Endothelial cell of umbilical vein (primary cell): ENCODE results near the gene SNX12. TPM values are rescaled to one million over a fixed set of nuclear protein-coding genes. Genes with fewer than 3 reads are reported as not detected.

Experiments
- BruUV-seq: library from RNA; stranded (reverse); fragments of 400-500 nt; replicated peaks from 2 replicates; lab custom pipeline; 2021; lab: Mats Ljungman, UMichigan
- CTCF ChIA-PET: fragments of 300-600, 350-600 bp; sonication (Branson Sonifier 250); formaldehyde crosslinking; loops from one replicate; lab custom pipeline; 2021; ENCODE audit warnings: antibody characterized with exemption, inconsistent platforms; lab: Charles Lee
- POLR2A ChIA-PET: fragments of 300-600, 350-600 bp; sonication (Branson Sonifier 250); formaldehyde crosslinking; loops from one replicate; lab custom pipeline; 2021; ENCODE audit warnings: antibody characterized with exemption, inconsistent platforms; lab: Charles Lee
- DNase-seq: peaks from one replicate; pipeline ENCODE4 v3.0.0-alpha.2; 2011; ENCODE audit warnings: low read depth, low spot score
- FAIRE-seq: peaks from 2 replicates; lab custom pipeline; 2011; peaks lifted over from hg19 to GRCh38; lab: Jason Lieb, UNC
- H2AFZ ChIP-seq: 2 replicates; pipeline ENCODE4 v1.6.0; 2012; ENCODE audit warnings: low read depth, low read length, control low read depth, inconsistent platforms
- H3K27ac ChIP-seq: 2 replicates; pipeline ENCODE4 v1.5.1; 2011; ENCODE audit warnings: low read depth, mild to moderate bottlenecking, control low read depth, low read length, moderate library complexity; ENCODE audit not compliant: insufficient read depth
- H3K27me3 ChIP-seq, 2 experiments: 2 replicates each; pipeline versions ENCODE4 v1.6.0 to v1.6.1; 2011; ENCODE audit warnings: low read length in 2 of 2, mixed read lengths in 1 of 2; ENCODE audit not compliant: control insufficient read depth in 2 of 2, insufficient read depth in 2 of 2
- H3K36me3 ChIP-seq, 2 experiments: 2 replicates in 1 of 2; 3 replicates in 1 of 2; pipeline ENCODE4 v1.5.1; 2011; ENCODE audit warnings: low read length in 2 of 2, mild to moderate bottlenecking in 1 of 2, moderate library complexity in 1 of 2; ENCODE audit not compliant: control insufficient read depth in 2 of 2, insufficient read depth in 2 of 2; ENCODE audit errors: extremely low read depth in 1 of 2
- H3K4me1 ChIP-seq: 3 replicates; pipeline ENCODE4 v1.5.1; 2011; ENCODE audit warnings: mild to moderate bottlenecking, low read length; ENCODE audit not compliant: control insufficient read depth, insufficient read depth; ENCODE audit errors: extremely low read depth
- H3K4me2 ChIP-seq: 2 replicates; pipeline ENCODE4 v1.6.1; 2011; ENCODE audit warnings: low read length, control low read depth, mixed read lengths; ENCODE audit not compliant: insufficient read depth
- H3K4me3 ChIP-seq, 3 experiments: fragments of 200-600 bp in 1 of 3; sonication (generic), shearing (Covaris generic) in 1 of 3; replicated peaks in 1 of 3; 2 replicates each; pipeline ENCODE4 v1.5.1; 2011 to 2016; ENCODE audit warnings: control low read depth in 3 of 3, low read length in 3 of 3, mild to moderate bottlenecking in 2 of 3, inconsistent platforms in 1 of 3, low read depth in 1 of 3, moderate library complexity in 1 of 3; ENCODE audit not compliant: insufficient read depth in 1 of 3
- H3K79me2 ChIP-seq: 2 replicates; pipeline ENCODE4 v1.6.0; 2012; ENCODE audit warnings: low read length, inconsistent platforms; ENCODE audit not compliant: control insufficient read depth, insufficient read depth
- H3K9ac ChIP-seq: replicated peaks from 2 replicates; pipeline ENCODE3; 2011; ENCODE audit warnings: low read length, control low read depth; ENCODE audit not compliant: insufficient read depth; ENCODE audit errors: extremely low read depth
- H3K9me1 ChIP-seq: replicated peaks from 3 replicates; pipeline ENCODE4 v1.6.0; 2011; ENCODE audit warnings: mild to moderate bottlenecking, low read length; ENCODE audit not compliant: control insufficient read depth, insufficient read depth; ENCODE audit errors: extremely low read depth
- H3K9me3 ChIP-seq: replicated peaks from 2 replicates; pipeline ENCODE4 v1.5.1; 2012; ENCODE audit warnings: low read length, inconsistent platforms; ENCODE audit not compliant: control insufficient read depth, insufficient read depth
- H4K20me1 ChIP-seq: replicated peaks from 2 replicates; pipeline ENCODE3; 2011; ENCODE audit warnings: mild to moderate bottlenecking, low read length; ENCODE audit not compliant: control insufficient read depth, insufficient read depth; ENCODE audit errors: extremely low read depth
- POLR2A ChIP-seq: IDR thresholded peaks from 2 replicates; pipeline ENCODE4 v1.6.1; 2012; ENCODE audit warnings: low read depth, mild to moderate bottlenecking, control low read depth, low read length
- dilution Hi-C: fragments of 300-500 bp; cut with MboI; formaldehyde crosslinking; loops from one replicate; pipeline ENCODE4 v1.15.0; 2019; ENCODE audit warnings: low sequenced_read_pairs; ENCODE audit not compliant: extremely low pct_ligation_motif_present
- intact Hi-C: fragments of 100-400 bp; cut with micrococcal nuclease; formaldehyde crosslinking; loops from one replicate; pipeline ENCODE4 v1.10.0; 2022
- polyA plus RNA-seq, 4 experiments: library from polyadenylated mRNA; depleted of rRNA in 3 of 4; stranded (reverse) in 3 of 4; unstranded in 1 of 4; fragments of >200 nt; gene quantifications; 2 replicates each; pipeline versions ENCODE4 v1.2.1 to v1.2.3, GENCODE V29; 2011 to 2012; ENCODE audit warnings: missing spikeins in 1 of 4
- total RNA-seq: library from RNA; stranded (reverse); gene quantifications from 2 replicates; pipeline ENCODE4 v1.2.3, GENCODE V29; 2021
- TF ChIP-seq, protein P1 (sequence below): IDR thresholded peaks from 2 replicates; pipeline ENCODE4 v1.6.1; 2011; ENCODE audit not compliant: insufficient read depth, insufficient read length
- TF ChIP-seq, protein P2 (sequence below), 2 donors: IDR thresholded peaks; 1 replicate in 1 of 2; 2 replicates in 1 of 2; pipeline ENCODE4 v1.5.1; 2011; ENCODE audit warnings: low read length in 2 of 2, mild to moderate bottlenecking in 2 of 2, moderate library complexity in 2 of 2, control low read depth in 1 of 2, inconsistent platforms in 1 of 2, low read depth in 1 of 2; ENCODE audit not compliant: insufficient read depth in 1 of 2; ENCODE audit errors: extremely low read depth in 1 of 2

The SNX12 gene
- total and polyA plus RNA-seq, 2 donors (not counting 3 experiments of a cell fraction or from before 2014, with no cell fraction given) = 85.4 to 90.6 TPM

- POLR2A ChIA-PET = no interaction called here
- Histone ChIP-seq H3K9me3 (no peaks in the 10 kb centered on the region), H3K4me3 (peak within 1 kb of the TSS; percentile 28 to 67 (median 45)), H3K27me3 (peaks cover 0 to 1% of the 10 kb centered on the region in 2 experiments), H2AFZ (peak within 1 kb of the TSS; percentile 90), H3K4me1 (peaks cover 6% of the 10 kb centered on the region), H3K79me2 (no peaks in the 10 kb centered on the region), H3K36me3 (no peaks in the 10 kb centered on the region), H3K9ac (peak within 1 kb of the TSS; percentile 39), H3K4me2 (peak within 1 kb of the TSS; percentile 82), H4K20me1 (no peaks in the 10 kb centered on the region), H3K27ac (no peak within 1 kb of the TSS), H3K9me1 (no peaks in the 10 kb centered on the region)
- TF ChIP-seq, protein P1, sequence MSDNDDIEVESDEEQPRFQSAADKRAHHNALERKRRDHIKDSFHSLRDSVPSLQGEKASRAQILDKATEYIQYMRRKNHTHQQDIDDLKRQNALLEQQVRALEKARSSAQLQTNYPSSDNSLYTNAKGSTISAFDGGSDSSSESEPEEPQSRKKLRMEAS = no peak
- peak; percentile 20 for TF ChIP-seq POLR2A
- intact Hi-C loops (no loop called here), dilution Hi-C loops (no loop called here)
- peak; percentile 95 for FAIRE-seq
- CTCF ChIA-PET = no interaction called here
- no TSS peak for BruUV-seq
- DNase-seq = peak; percentile 89
Measured at GRCh38 chrX:71095555-71095980, 27.4 kb upstream of the SNX12 start, which contains the start of gene FOXO4. FOXO4 (plus strand) TSS chrX:71095851; CDS start chrX:71096529, 678 bp downstream.

- dilution Hi-C loops = no loop called here
- intact Hi-C loops = no loop called here
Measured at GRCh38 chrX:71095033-71095432, 26.9 kb upstream of the SNX12 start.

More at GRCh38 chrX:71095033-71095432, 26.9 kb upstream of the SNX12 start:
- H3K4me2 ChIP-seq = peak overlapping the region; percentile 47
- POLR2A ChIA-PET = no interaction called here
- CTCF ChIA-PET = no interaction called here
- TF ChIP-seq, protein P1 = no peak
- TF ChIP-seq, protein P2, sequence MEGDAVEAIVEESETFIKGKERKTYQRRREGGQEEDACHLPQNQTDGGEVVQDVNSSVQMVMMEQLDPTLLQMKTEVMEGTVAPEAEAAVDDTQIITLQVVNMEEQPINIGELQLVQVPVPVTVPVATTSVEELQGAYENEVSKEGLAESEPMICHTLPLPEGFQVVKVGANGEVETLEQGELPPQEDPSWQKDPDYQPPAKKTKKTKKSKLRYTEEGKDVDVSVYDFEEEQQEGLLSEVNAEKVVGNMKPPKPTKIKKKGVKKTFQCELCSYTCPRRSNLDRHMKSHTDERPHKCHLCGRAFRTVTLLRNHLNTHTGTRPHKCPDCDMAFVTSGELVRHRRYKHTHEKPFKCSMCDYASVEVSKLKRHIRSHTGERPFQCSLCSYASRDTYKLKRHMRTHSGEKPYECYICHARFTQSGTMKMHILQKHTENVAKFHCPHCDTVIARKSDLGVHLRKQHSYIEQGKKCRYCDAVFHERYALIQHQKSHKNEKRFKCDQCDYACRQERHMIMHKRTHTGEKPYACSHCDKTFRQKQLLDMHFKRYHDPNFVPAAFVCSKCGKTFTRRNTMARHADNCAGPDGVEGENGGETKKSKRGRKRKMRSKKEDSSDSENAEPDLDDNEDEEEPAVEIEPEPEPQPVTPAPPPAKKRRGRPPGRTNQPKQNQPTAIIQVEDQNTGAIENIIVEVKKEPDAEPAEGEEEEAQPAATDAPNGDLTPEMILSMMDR (IDR thresholded peaks at IDR 0.05; ENCODE audit: extremely low read depth in 1 of 2, insufficient read depth in 1 of 2, low read depth in 1 of 2, low read length in 2 of 2) = no peak
- DNase-seq (no peak), FAIRE-seq (no peak)
- H4K20me1 ChIP-seq = no peaks in the 10 kb centered on the region
- TSS peak; percentile 43 for BruUV-seq
- H3K9me1 ChIP-seq = no peaks in the 10 kb centered on the region
- no peaks in the 10 kb centered on the region for H3K9me3 ChIP-seq
- H3K4me3 ChIP-seq = peak overlapping the region in 2 of 3 experiments; percentile 36 to 62
- no peaks in the 10 kb centered on the region for H3K36me3 ChIP-seq
- H3K27me3 ChIP-seq = peaks cover 0 to 1% of the 10 kb centered on the region in 2 experiments
- H3K27ac ChIP-seq = no peak overlapping the region
- peaks cover 6% of the 10 kb centered on the region for H3K4me1 ChIP-seq
- no peaks in the 10 kb centered on the region for H3K79me2 ChIP-seq
- H2AFZ ChIP-seq = peak overlapping the region; percentile 78
- H3K9ac ChIP-seq = no peak overlapping the region
